Measurements from ENCODE around the gene ATP2B3. TPM values are rescaled to one million over a fixed set of nuclear protein-coding genes. Genes with fewer than 3 reads are reported as not detected.

ATP2B3 gene
- total and polyA plus RNA-seq, 2 of the 4 experiments (the other 2 are of a cell fraction) = under 0.01 to 0.03 TPM

DNA sequence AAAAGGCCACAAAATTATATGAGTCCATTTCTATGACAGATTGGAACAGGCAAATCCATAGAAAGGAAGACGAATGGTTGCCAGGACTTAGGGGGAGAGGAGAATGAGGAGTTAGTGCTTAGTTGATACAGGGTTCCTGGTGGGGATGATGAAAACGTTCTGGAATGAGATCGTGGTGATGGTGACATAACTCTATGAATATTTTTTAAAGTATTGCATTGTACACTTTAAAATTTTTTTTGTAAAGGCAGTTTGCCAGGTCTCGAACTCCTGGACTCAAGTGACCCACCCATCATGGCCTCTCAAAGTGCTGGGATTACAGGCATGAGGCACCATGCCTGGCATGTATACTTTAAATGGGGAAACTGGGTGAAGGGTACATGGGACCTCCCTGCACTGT, 91.4 kb downstream of the ATP2B3 start:
- Histone ChIP-seq H2AK9ac (replicated peaks; ENCODE audit: low read depth, low read length, poor library complexity) (no peak overlapping the region), H3K18ac (ENCODE audit: low read depth, low read length) (no peak overlapping the region), H2BK120ac (ENCODE audit: low read depth, low read length) (no peak overlapping the region), H3K9ac (ENCODE audit: low read depth, low read length) (no peak overlapping the region), H4K91ac (ENCODE audit: insufficient read depth, low read depth, low read length) (no peak overlapping the region), H3K27ac (ENCODE audit: insufficient read depth, low read length) (no peak overlapping the region), H3K79me1 (ENCODE audit: low read depth in 1 of 2, low read length in 2 of 2) (no peaks in the 10 kb centered on the region), H3K4me3 (ENCODE audit: insufficient read depth, low read depth, low read length) (no peak overlapping the region), H4K5ac (ENCODE audit: low read depth, low read length) (no peak overlapping the region), H3K4ac (ENCODE audit: low read depth, low read length) (no peak overlapping the region), H3K23ac (ENCODE audit: low read depth, low read length) (no peak overlapping the region), H3K27me3 (ENCODE audit: control insufficient read depth, insufficient read depth, low read length) (peaks cover 10% of the 10 kb centered on the region), H3K9me1 (ENCODE audit: insufficient read depth, low read length) (no peaks in the 10 kb centered on the region), H3K4me2 (ENCODE audit: low read depth, low read length) (no peak overlapping the region), H3K36me3 (ENCODE audit: control insufficient read depth, insufficient read depth, low read length) (no peaks in the 10 kb centered on the region), H3K56ac (ENCODE audit: extremely low read depth, insufficient read depth, low read length) (no peak overlapping the region), H4K8ac (ENCODE audit: low read depth in 2 of 2, low read length in 2 of 2) (no peak overlapping the region), H2BK20ac (ENCODE audit: low read depth, low read length) (no peak overlapping the region), H3K4me1 (ENCODE audit: control insufficient read depth, insufficient read depth, low read length) (no peaks in the 10 kb centered on the region), H4K20me1 (ENCODE audit: insufficient read depth, low read length) (no peaks in the 10 kb centered on the region), H2BK15ac (ENCODE audit: low read depth, low read length) (no peak overlapping the region), H3K14ac (replicated peaks; ENCODE audit: low read depth, low read length) (no peak overlapping the region), H3K9me3 (ENCODE audit: control insufficient read depth, insufficient read depth, low read length) (peaks cover 2% of the 10 kb centered on the region), H2AK5ac (ENCODE audit: low read depth, low read length) (no peak overlapping the region), H2BK5ac (ENCODE audit: low read depth, low read length, poor library complexity, severe bottlenecking) (no peak overlapping the region), H2AFZ (replicated peaks; ENCODE audit: low read length, poor library complexity) (no peak overlapping the region)
- WGBS, 2 experiments (ENCODE audit: extremely low coverage in 2 of 2, insufficient read length in 1 of 2) = no CpG with 5 or more reads among the region's 4 CpGs
- in situ Hi-C loops (cut with MboI; ENCODE audit: low sequenced_read_pairs) = no loop called here
- BruUV-seq (replicated peaks) = no TSS peak
- TF ChIP-seq POLR2A (IDR thresholded peaks at IDR 0.05; ENCODE audit: low read depth, low read length) = no peak
- TF ChIP-seq SMC3 (IDR thresholded peaks at IDR 0.05; ENCODE audit: low read depth, low read length) = no peak
- no peak for TF ChIP-seq BHLHE40 (IDR thresholded peaks at IDR 0.05; ENCODE audit: low read depth, low read length)
- no peak for TF ChIP-seq MAFK (IDR thresholded peaks at IDR 0.05; ENCODE audit: low read depth, low read length)
- dilution Hi-C loops (cut with HindIII; ENCODE audit: low sequenced_read_pairs, unreplicated experiment) = no loop called here
- peak; percentile 28 for DNase-seq
- ChIA-PET CTCF (interaction anchor here (0.6 to 2.4 kb wide), 3 partner anchors 10 to 58 kb away, joined by 4 to 16 read pairs (median 4); no protein-coding TSS in a partner anchor), POLR2A (ENCODE audit: unreplicated experiment) (no interaction called here)
- intact Hi-C loops (cut with micrococcal nuclease) = loop anchor here (1.0 kb wide), 1 partner anchor 59 kb away; no protein-coding TSS in a partner anchor
- ATAC-seq (ENCODE audit: low read depth) = no peak
